Body of pancreas (tissue), 4 donors: ENCODE data around the gene MYADML2.

Experiments used
- CTCF ChIP-seq, 7 experiments: fragments of 450-650 bp in 4 of 7; fragments of 200-600 bp in 3 of 7; sonication (generic) in 3 of 7; IDR thresholded peaks; one replicate each; pipeline ENCODE4 v1.5.1; 2016 to 2019; ENCODE audit warnings: antibody characterized with exemption in 7 of 7
- POLR2A ChIP-seq, 3 donors: fragments of 450-650 bp; IDR thresholded peaks; one replicate each; pipeline ENCODE4 v1.6.1; 2016; ENCODE audit warnings: antibody characterized with exemption in 3 of 3, mild to moderate bottlenecking in 2 of 3

GRCh38 chr17:81968850-81969812 is 22.1 kb upstream of the MYADML2 start:
- TF ChIP-seq CTCF (IDR thresholded peaks at IDR 0.05) (no peak), POLR2A (IDR thresholded peaks at IDR 0.05) (no peak)
